Measurements from ENCODE around the gene ACO1.

Gene ACO1

DNA sequence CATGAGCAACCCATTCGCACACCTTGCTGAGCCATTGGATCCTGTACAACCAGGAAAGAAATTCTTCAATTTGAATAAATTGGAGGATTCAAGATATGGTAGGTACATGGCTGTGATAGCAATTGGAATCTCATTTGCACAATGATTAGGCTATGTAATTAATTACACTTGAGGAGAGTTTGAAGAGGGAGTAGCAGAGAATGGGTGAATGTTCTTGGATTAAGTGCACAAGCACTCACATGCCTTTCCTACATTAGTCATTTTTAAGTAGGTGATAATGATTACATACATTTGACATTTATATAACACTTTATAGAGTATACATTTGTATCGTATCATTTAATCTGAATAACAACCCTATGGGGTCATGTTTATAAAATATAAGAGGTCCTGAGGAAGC, 21.1 kb downstream of the ACO1 start:
- no peak for DNase-seq
- in situ Hi-C loops (cut with MboI; ENCODE audit: low pct_unique_long_range_greater_than_20kb, low sequenced_read_pairs), result no loop called here

DNA sequence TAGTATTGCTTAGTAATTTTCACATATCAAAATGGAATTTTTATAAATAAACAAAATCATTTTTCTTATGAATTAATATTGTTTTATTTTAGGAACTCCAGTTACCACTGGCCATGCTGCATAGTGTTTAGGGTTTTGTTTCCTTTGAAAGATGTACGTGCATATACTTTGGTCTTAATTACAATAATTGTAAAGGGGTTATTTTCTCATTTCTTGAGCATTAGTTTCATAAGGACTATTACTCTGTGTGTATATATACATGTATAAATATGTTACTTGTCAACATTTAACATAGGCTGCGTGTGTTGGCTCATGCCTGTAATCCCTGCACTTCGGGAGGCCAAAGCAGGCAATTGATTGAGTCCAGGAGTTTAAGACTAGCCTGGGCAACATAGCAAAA, 21.6 kb downstream of the ACO1 start:
- DNase-seq, result no peak
- in situ Hi-C loops (cut with MboI; ENCODE audit: low pct_unique_long_range_greater_than_20kb, low sequenced_read_pairs), result no loop called here

DNA sequence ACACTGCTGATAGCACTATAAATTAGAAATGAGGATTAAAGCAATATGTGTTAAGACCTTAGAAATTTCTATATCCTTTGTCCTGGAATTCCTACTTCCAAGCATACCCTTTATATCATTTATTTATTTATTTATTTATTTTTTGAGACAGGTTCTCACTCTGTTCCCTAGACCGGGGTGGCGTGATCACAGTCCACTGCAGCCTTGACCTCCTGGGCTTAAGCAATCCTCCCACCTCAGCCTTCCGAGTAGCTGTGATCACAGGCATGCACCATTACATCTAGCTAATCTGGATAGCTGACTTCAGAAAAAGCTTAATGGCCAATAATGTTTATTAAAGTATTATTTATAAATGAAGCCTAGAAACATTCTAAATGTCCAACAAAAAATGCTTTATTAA, 27.3 kb downstream of the ACO1 start:
- in situ Hi-C loops (cut with MboI; ENCODE audit: low pct_unique_long_range_greater_than_20kb, low sequenced_read_pairs), result no loop called here
- no peak for DNase-seq

GRCh38 chr9:32412440-32412839, 28.0 kb downstream of the ACO1 start:
- in situ Hi-C loops (cut with MboI; ENCODE audit: low pct_unique_long_range_greater_than_20kb, low sequenced_read_pairs), result no loop called here
- DNase-seq, result no peak

DNA sequence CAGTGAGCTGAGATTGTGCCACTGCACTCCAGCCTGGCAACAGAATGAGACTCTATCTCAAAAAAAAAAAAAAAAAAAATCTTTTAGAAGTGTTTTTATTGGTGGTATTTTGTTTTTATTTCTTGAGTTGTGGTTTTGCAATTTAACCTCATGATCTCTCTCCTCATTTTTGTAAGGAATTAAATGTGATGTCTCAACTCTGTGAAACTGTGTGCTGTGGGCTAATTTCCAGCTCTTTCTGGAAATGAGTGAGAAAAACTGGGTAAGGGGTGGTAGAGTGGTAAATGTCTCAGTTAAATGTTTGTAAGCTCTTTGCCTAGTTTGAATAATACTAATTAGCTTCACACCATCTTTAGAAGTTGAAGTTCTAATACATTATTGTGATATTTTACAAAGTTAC, 29.0 kb downstream of the ACO1 start:
- in situ Hi-C loops (cut with MboI; ENCODE audit: low pct_unique_long_range_greater_than_20kb, low sequenced_read_pairs), result no loop called here
- DNase-seq, result no peak

GRCh38 chr9:32414856-32415255, 30.4 kb downstream of the ACO1 start:
- no peak for DNase-seq
- in situ Hi-C loops (cut with MboI; ENCODE audit: low pct_unique_long_range_greater_than_20kb, low sequenced_read_pairs), result no loop called here

- in situ Hi-C loops (cut with MboI; ENCODE audit: low pct_unique_long_range_greater_than_20kb, low sequenced_read_pairs), result no loop called here
Observed at GRCh38 chr9:32419921-32420320, 35.5 kb downstream of the ACO1 start.

GRCh38 chr9:32422237-32422806, 37.9 kb downstream of the ACO1 start:
- in situ Hi-C loops (cut with MboI; ENCODE audit: low pct_unique_long_range_greater_than_20kb, low sequenced_read_pairs), result no loop called here
- DNase-seq, result no peak

More at GRCh38 chr9:32419921-32420320, 35.5 kb downstream of the ACO1 start:
- DNase-seq, result no peak

GRCh38 chr9:32423371-32423770, 38.9 kb downstream of the ACO1 start:
- in situ Hi-C loops (cut with MboI; ENCODE audit: low pct_unique_long_range_greater_than_20kb, low sequenced_read_pairs), result no loop called here

GRCh38 chr9:32424616-32425015, 40.2 kb downstream of the ACO1 start:
- in situ Hi-C loops (cut with MboI; ENCODE audit: low pct_unique_long_range_greater_than_20kb, low sequenced_read_pairs), result no loop called here
- DNase-seq, result no peak

More at GRCh38 chr9:32423371-32423770, 38.9 kb downstream of the ACO1 start:
- DNase-seq, result no peak

DNA sequence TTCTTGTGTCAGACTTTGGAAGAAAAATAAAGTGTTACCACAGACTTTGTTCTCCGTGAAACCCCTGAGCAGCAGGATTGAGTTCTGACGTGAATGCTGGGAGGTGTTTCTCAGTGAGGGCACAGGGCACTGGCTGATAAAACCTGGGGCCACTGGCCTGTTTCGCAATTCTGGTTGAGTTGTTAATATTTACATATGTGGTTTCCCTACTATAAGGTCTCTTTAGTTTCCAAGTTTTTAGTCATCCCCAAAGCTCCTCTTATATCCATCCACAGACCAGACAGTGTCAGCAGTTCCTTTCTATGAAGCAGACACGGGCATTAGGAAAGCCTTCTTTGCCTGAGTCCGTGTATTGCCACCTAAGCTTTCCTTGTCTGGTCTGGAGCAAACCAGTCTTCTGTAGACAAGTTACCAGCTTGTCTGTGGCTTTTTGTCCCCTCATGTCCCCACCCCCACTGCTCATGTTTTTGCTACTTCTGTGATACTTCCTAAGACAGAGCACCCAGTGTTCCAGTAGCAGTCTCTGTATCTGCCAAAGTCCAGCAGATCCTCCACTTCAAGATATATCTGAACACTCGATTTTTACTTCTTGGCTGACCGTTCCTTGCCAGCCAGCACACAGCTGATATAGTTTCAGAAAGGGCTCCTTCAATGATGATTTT, 42.0 kb downstream of the ACO1 start:
- in situ Hi-C loops (cut with MboI; ENCODE audit: low pct_unique_long_range_greater_than_20kb, low sequenced_read_pairs), result no loop called here
- DNase-seq, result no peak

GRCh38 chr9:32427111-32427873, 42.8 kb downstream of the ACO1 start:
- in situ Hi-C loops (cut with MboI; ENCODE audit: low pct_unique_long_range_greater_than_20kb, low sequenced_read_pairs), result no loop called here
- no peak for DNase-seq

GRCh38 chr9:32430720-32431119, 46.3 kb downstream of the ACO1 start:
- in situ Hi-C loops (cut with MboI; ENCODE audit: low pct_unique_long_range_greater_than_20kb, low sequenced_read_pairs), result no loop called here
- no peak for DNase-seq

DNA sequence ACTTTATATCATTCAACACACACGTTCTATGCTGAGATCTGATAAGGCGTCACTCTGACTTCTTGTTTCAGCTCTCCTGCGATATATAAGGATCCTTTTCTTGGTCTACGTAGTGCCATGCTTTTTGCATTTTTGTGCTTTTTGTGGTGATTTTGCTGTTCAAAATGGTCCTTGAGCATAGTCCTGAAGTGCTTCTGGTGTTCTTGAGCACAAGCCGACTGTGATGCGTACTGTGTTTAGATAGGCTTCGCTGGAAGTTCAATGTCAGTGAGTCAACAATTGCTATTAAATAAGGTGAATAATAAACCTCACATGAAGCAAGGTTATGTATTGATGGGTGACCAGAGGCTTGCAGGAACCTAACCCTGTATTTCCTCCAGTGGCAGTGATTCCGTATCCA, 46.8 kb downstream of the ACO1 start:
- in situ Hi-C loops (cut with MboI; ENCODE audit: low pct_unique_long_range_greater_than_20kb, low sequenced_read_pairs), result no loop called here
- no peak for DNase-seq

GRCh38 chr9:32431940-32432555, 47.6 kb downstream of the ACO1 start:
- peak; percentile 20 for DNase-seq
- in situ Hi-C loops (cut with MboI; ENCODE audit: low pct_unique_long_range_greater_than_20kb, low sequenced_read_pairs), result no loop called here

DNA sequence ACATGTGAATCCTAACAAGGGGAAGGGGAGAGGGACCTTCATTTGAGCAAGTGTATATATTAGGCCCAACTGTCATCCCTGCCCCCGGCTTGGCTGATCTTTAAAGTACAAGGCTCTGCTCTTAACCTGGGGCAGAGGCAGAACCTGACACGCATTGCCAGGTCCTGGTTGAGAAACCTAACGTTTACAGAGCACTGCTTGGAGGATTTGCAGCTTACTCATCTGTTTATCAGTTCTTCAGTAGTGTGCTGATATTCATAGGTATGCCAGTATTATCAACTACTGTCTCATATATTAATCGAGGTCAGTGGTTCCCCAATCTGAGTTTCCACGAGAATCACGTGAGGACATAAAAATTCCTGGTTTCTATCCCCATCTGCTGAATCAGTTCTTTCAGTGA, 50.4 kb downstream of the ACO1 start:
- in situ Hi-C loops (cut with MboI; ENCODE audit: low pct_unique_long_range_greater_than_20kb, low sequenced_read_pairs), result no loop called here
- no peak for DNase-seq

DNA sequence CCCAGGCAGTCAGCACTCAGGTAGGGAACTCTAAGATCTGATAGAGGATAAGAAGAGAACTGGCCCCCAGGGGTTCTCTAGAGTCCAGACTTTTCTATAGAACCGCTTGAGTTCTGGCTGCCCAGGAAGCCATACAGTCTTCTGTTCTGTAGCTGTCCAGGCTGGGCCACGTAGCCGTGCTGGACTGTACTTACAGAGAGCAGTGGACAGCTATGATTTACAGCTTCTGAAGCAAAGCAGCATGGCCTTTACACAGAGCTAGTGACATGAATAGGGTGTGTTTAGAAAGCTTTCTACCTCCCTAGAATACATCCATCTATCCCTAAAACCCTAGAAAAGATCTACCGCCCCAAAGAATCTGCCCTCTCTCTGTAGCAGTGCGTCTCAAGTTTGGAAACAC, 57.2 kb downstream of the ACO1 start:
- DNase-seq, result no peak
- in situ Hi-C loops (cut with MboI; ENCODE audit: low pct_unique_long_range_greater_than_20kb, low sequenced_read_pairs), result no loop called here

- no peak for DNase-seq
- in situ Hi-C loops (cut with MboI; ENCODE audit: low pct_unique_long_range_greater_than_20kb, low sequenced_read_pairs), result no loop called here
Observed at GRCh38 chr9:32442433-32442832, 58.0 kb downstream of the ACO1 start.

- no peak for DNase-seq
- in situ Hi-C loops (cut with MboI; ENCODE audit: low pct_unique_long_range_greater_than_20kb, low sequenced_read_pairs), result no loop called here
Observed at GRCh38 chr9:32449969-32450368, 65.5 kb downstream of the ACO1 start.

GRCh38 chr9:32454280-32454679, 69.8 kb downstream of the ACO1 start:
- no peak for DNase-seq
- in situ Hi-C loops (cut with MboI; ENCODE audit: low pct_unique_long_range_greater_than_20kb, low sequenced_read_pairs), result no loop called here

Data from KBM-7 (cell line).